ENCODE data around the gene CAST.

GRCh38 chr5:96690861-96691260 lies 28.7 kb downstream of the CAST start:
- no peak for TF ChIP-seq CTCF (IDR thresholded peaks at IDR 0.05)
- TF ChIP-seq POLR2A (IDR thresholded peaks at IDR 0.05), result no peak

All from uterus (tissue), 2 donors.